HCT116 (cell line): ENCODE results near the gene SLFN12L. TPM values are rescaled to one million over a fixed set of nuclear protein-coding genes. Genes with fewer than 3 reads are reported as not detected.

ENCODE experiments used
- ATAC-seq: fragments of 200-7000 bp; cut with Tn5 transposase; 2 replicates; pipeline ENCODE4 v1.9.1; 2020; ENCODE audit warnings: mild to moderate bottlenecking, moderate library complexity
- BruUV-seq: library from RNA; stranded (reverse); fragments of 400-500 nt; replicated peaks from 2 replicates; lab custom pipeline; 2021; lab: Mats Ljungman, UMichigan
- CTCF ChIA-PET: fragments of 300-600 bp; sonication (Branson Sonifier 250); formaldehyde crosslinking; loops from one replicate; lab custom pipeline; 2021; ENCODE audit warnings: antibody characterized with exemption; lab: Charles Lee
- POLR2A ChIA-PET: fragments of 300-600, 350-600 bp; sonication (Branson Sonifier 250); formaldehyde crosslinking; loops from one replicate; lab custom pipeline; 2021; ENCODE audit warnings: antibody characterized with exemption; lab: Charles Lee
- RAD21 ChIA-PET, 2 experiments: fragments of 300-600 bp; sonication (Branson Sonifier 250); formaldehyde crosslinking; loops; one replicate each; lab custom pipeline; 2023; ENCODE audit warnings: low total read pairs in 2 of 2; ENCODE audit not compliant: uncharacterized antibody in 2 of 2, unreplicated experiment in 2 of 2, low non-redundant PET in 1 of 2; lab: Charles Lee
- DNase-seq: peaks from one replicate; pipeline ENCODE4 v3.0.0-alpha.2; 2010; ENCODE audit warnings: low read depth, low spot score
- H2AFZ ChIP-seq: fragments of 200-600 bp; shearing (Covaris generic), sonication (generic); 2 replicates; pipeline ENCODE4 v1.6.1; 2017; ENCODE audit warnings: low read depth, mixed run types, mixed read lengths, antibody characterized with exemption, low read length; ENCODE audit not compliant: poor library complexity, severe bottlenecking
- H3K27ac ChIP-seq: 2 replicates; pipeline ENCODE4 v1.5.1; 2012; ENCODE audit warnings: low read depth, low read length
- H3K27me3 ChIP-seq: fragments of 200-600 bp; sonication (generic); 2 replicates; pipeline ENCODE4 v1.6.1; 2016; ENCODE audit warnings: mixed run types, low read length, mixed read lengths; ENCODE audit not compliant: insufficient read depth
- H3K36me3 ChIP-seq, 2 experiments: fragments of 200-500 bp in 1 of 2; fragments of 200-600 bp in 1 of 2; sonication (Bioruptor generic) in 1 of 2; sonication (generic) in 1 of 2; 2 replicates each; pipeline versions ENCODE4 v1.5.1 to v1.6.1; 2014 to 2016; ENCODE audit warnings: low read length in 2 of 2, inconsistent platforms in 1 of 2, mixed read lengths in 1 of 2, mixed run types in 1 of 2; ENCODE audit not compliant: insufficient read depth in 2 of 2, control insufficient read depth in 1 of 2
- H3K4me1 ChIP-seq, 2 experiments: fragments of 200-600 bp in 1 of 2; sonication (generic) in 1 of 2; 2 replicates each; pipeline versions ENCODE4 v1.5.1 to v1.6.1; 2012 to 2017; ENCODE audit warnings: low read length in 2 of 2, inconsistent platforms in 1 of 2, mild to moderate bottlenecking in 1 of 2, mixed read lengths in 1 of 2, mixed run types in 1 of 2, moderate library complexity in 1 of 2; ENCODE audit not compliant: insufficient read depth in 2 of 2, control insufficient read depth in 1 of 2
- H3K4me2 ChIP-seq: fragments of 200-600 bp; sonication (generic); 2 replicates; pipeline ENCODE4 v1.6.1; 2017; ENCODE audit warnings: mixed run types, low read length, mixed read lengths
- H3K4me3 ChIP-seq, 2 experiments: fragments of 200-600 bp in 1 of 2; sonication (generic) in 1 of 2; replicated peaks in 1 of 2; 2 replicates each; pipeline ENCODE4 v1.5.1; 2011 to 2016; ENCODE audit warnings: low read length in 2 of 2, control low read depth in 1 of 2, low read depth in 1 of 2, mild to moderate bottlenecking in 1 of 2, mixed read lengths in 1 of 2, mixed run types in 1 of 2
- H3K79me2 ChIP-seq: fragments of 200-600 bp; sonication (generic); 2 replicates; pipeline ENCODE4 v1.6.1; 2017; ENCODE audit warnings: mild to moderate bottlenecking, mixed run types, low read length, moderate library complexity, mixed read lengths; ENCODE audit not compliant: insufficient read depth
- H3K9ac ChIP-seq: fragments of 200-600 bp; sonication (generic); 2 replicates; pipeline ENCODE4 v1.6.1; 2016; ENCODE audit warnings: low read length, mixed read lengths
- H3K9me2 ChIP-seq: fragments of 200-600 bp; sonication (generic), shearing (Covaris generic); 2 replicates; pipeline ENCODE4 v1.6.1; 2017; ENCODE audit warnings: mixed run types, mild to moderate bottlenecking, moderate library complexity; ENCODE audit not compliant: insufficient read depth
- H3K9me3 ChIP-seq, 2 experiments: fragments of 200-500 bp in 1 of 2; fragments of 200-600 bp in 1 of 2; sonication (Bioruptor generic) in 1 of 2; sonication (generic) in 1 of 2; 2 replicates each; pipeline ENCODE4 v1.6.1; 2014 to 2017; ENCODE audit warnings: low read length in 2 of 2, mixed read lengths in 2 of 2, inconsistent platforms in 1 of 2, low read depth in 1 of 2, mild to moderate bottlenecking in 1 of 2, mixed run types in 1 of 2, moderate library complexity in 1 of 2; ENCODE audit not compliant: control insufficient read depth in 1 of 2, insufficient read depth in 1 of 2
- H4K20me1 ChIP-seq: fragments of 200-600 bp; sonication (generic), shearing (Covaris generic); 2 replicates; pipeline ENCODE4 v1.6.1; 2017; ENCODE audit warnings: mixed run types, mild to moderate bottlenecking, moderate library complexity; ENCODE audit not compliant: insufficient read depth
- CBX3 ChIP-seq: IDR thresholded peaks from 2 replicates; pipeline ENCODE4 v1.6.1; 2012; ENCODE audit warnings: low read depth
- CEBPB ChIP-seq: IDR thresholded peaks from 2 replicates; pipeline ENCODE4 v1.6.1; 2012; ENCODE audit warnings: low read depth
- ELF1 ChIP-seq: IDR thresholded peaks from 2 replicates; pipeline ENCODE4 v1.6.1; 2012; ENCODE audit warnings: low read depth, borderline replicate concordance
- EZH2 ChIP-seq: fragments of 200-600 bp; sonication (generic); IDR thresholded peaks from 2 replicates; pipeline ENCODE4 v1.6.1; 2017; ENCODE audit warnings: antibody characterized with exemption, mixed run types
- FOSL1 ChIP-seq: IDR thresholded peaks from 2 replicates; pipeline ENCODE4 v1.6.1; 2012; ENCODE audit warnings: low read depth
- JUND ChIP-seq: IDR thresholded peaks from 2 replicates; pipeline ENCODE4 v1.6.1; 2012
- MAX ChIP-seq: IDR thresholded peaks from 2 replicates; pipeline ENCODE4 v1.6.1; 2012
- POLR2A ChIP-seq: IDR thresholded peaks from 2 replicates; pipeline ENCODE4 v1.7.0; 2011; ENCODE audit warnings: borderline replicate concordance; ENCODE audit not compliant: insufficient read depth, insufficient read length; ENCODE audit errors: extremely low read depth
- POLR2AphosphoS5 ChIP-seq: IDR thresholded peaks from 2 replicates; pipeline ENCODE4 v1.6.1; 2011; ENCODE audit warnings: mild to moderate bottlenecking, low read depth, low read length, moderate library complexity
- REST ChIP-seq: IDR thresholded peaks from 2 replicates; pipeline ENCODE4 v1.6.1; 2012; ENCODE audit warnings: low read depth
- SIN3A ChIP-seq: IDR thresholded peaks from 2 replicates; pipeline ENCODE4 v1.6.1; 2012; ENCODE audit warnings: low read depth
- SP1 ChIP-seq: IDR thresholded peaks from 2 replicates; pipeline ENCODE4 v1.6.1; 2012; ENCODE audit warnings: low read depth
- SRF ChIP-seq: IDR thresholded peaks from 2 replicates; pipeline ENCODE4 v1.6.1; 2012; ENCODE audit warnings: low read depth
- YY1 ChIP-seq: IDR thresholded peaks from 2 replicates; pipeline ENCODE4 v1.6.1; 2011; ENCODE audit warnings: low read length, low read depth, moderate library complexity, mild to moderate bottlenecking; ENCODE audit not compliant: insufficient replicate concordance; ENCODE audit errors: extremely low read depth
- ZFX ChIP-seq: fragments of 450-650 bp; IDR thresholded peaks from 2 replicates; pipeline ENCODE4 v1.6.1; 2017
- intact Hi-C: fragments of 100-400 bp; cut with micrococcal nuclease; formaldehyde crosslinking; loops from 2 replicates; pipeline ENCODE4 v1.10.0; 2022
- total RNA-seq: library from RNA; stranded (reverse); gene quantifications from one replicate; pipeline ENCODE4 v1.2.1, GENCODE V29; 2021; ENCODE audit not compliant: unreplicated experiment

Gene SLFN12L
- total RNA-seq, 1 experiment from 2014 or later, result 0.17 TPM

GRCh38 chr17:35489944-35490343, 47.5 kb downstream of the SLFN12L start:
- intact Hi-C loops, result no loop called here
- BruUV-seq, result no TSS peak
- no peak overlapping the region for H3K27ac ChIP-seq
- no peaks in the 10 kb centered on the region for H3K9me2 ChIP-seq
- DNase-seq (no peak), ATAC-seq (no peak)
- H3K27me3 ChIP-seq, result peaks cover 50% of the 10 kb centered on the region
- H3K4me3 ChIP-seq, result no peak overlapping the region
- no peaks in the 10 kb centered on the region for H3K79me2 ChIP-seq
- no peak overlapping the region for H3K4me2 ChIP-seq
- H4K20me1 ChIP-seq, result no peaks in the 10 kb centered on the region
- H3K9ac ChIP-seq, result no peak overlapping the region
- H2AFZ ChIP-seq, result no peak overlapping the region
- RAD21 ChIA-PET, result no interaction called here
- CTCF ChIA-PET, result no interaction called here
- no peaks in the 10 kb centered on the region for H3K4me1 ChIP-seq
- no peak for TF ChIP-seq JUND
- TF ChIP-seq POLR2A, result no peak
- no peak for TF ChIP-seq YY1
- no peak for TF ChIP-seq REST
- TF ChIP-seq CBX3, result no peak
- TF ChIP-seq EZH2, result no peak
- no peak for TF ChIP-seq ELF1
- TF ChIP-seq POLR2AphosphoS5, result no peak
- no peak for TF ChIP-seq SRF
- TF ChIP-seq MAX, result no peak
- TF ChIP-seq SIN3A, result no peak
- no peak for TF ChIP-seq CEBPB
- TF ChIP-seq ZFX, result no peak
- no peak for TF ChIP-seq SP1
- TF ChIP-seq FOSL1, result no peak
- no peaks in the 10 kb centered on the region for H3K36me3 ChIP-seq
- POLR2A ChIA-PET, result no interaction called here
- H3K9me3 ChIP-seq, result no peaks in the 10 kb centered on the region
